ENCODE measurements around the gene HTR3A. TPM values are rescaled to one million over a fixed set of nuclear protein-coding genes. Genes with fewer than 3 reads are reported as not detected.

The HTR3A gene
- total and polyA plus RNA-seq, 9 of the 15 experiments (the other 6 are each of a cell fraction or from before 2014, with no cell fraction given), result not detected

- TF ChIP-seq, protein P1, sequence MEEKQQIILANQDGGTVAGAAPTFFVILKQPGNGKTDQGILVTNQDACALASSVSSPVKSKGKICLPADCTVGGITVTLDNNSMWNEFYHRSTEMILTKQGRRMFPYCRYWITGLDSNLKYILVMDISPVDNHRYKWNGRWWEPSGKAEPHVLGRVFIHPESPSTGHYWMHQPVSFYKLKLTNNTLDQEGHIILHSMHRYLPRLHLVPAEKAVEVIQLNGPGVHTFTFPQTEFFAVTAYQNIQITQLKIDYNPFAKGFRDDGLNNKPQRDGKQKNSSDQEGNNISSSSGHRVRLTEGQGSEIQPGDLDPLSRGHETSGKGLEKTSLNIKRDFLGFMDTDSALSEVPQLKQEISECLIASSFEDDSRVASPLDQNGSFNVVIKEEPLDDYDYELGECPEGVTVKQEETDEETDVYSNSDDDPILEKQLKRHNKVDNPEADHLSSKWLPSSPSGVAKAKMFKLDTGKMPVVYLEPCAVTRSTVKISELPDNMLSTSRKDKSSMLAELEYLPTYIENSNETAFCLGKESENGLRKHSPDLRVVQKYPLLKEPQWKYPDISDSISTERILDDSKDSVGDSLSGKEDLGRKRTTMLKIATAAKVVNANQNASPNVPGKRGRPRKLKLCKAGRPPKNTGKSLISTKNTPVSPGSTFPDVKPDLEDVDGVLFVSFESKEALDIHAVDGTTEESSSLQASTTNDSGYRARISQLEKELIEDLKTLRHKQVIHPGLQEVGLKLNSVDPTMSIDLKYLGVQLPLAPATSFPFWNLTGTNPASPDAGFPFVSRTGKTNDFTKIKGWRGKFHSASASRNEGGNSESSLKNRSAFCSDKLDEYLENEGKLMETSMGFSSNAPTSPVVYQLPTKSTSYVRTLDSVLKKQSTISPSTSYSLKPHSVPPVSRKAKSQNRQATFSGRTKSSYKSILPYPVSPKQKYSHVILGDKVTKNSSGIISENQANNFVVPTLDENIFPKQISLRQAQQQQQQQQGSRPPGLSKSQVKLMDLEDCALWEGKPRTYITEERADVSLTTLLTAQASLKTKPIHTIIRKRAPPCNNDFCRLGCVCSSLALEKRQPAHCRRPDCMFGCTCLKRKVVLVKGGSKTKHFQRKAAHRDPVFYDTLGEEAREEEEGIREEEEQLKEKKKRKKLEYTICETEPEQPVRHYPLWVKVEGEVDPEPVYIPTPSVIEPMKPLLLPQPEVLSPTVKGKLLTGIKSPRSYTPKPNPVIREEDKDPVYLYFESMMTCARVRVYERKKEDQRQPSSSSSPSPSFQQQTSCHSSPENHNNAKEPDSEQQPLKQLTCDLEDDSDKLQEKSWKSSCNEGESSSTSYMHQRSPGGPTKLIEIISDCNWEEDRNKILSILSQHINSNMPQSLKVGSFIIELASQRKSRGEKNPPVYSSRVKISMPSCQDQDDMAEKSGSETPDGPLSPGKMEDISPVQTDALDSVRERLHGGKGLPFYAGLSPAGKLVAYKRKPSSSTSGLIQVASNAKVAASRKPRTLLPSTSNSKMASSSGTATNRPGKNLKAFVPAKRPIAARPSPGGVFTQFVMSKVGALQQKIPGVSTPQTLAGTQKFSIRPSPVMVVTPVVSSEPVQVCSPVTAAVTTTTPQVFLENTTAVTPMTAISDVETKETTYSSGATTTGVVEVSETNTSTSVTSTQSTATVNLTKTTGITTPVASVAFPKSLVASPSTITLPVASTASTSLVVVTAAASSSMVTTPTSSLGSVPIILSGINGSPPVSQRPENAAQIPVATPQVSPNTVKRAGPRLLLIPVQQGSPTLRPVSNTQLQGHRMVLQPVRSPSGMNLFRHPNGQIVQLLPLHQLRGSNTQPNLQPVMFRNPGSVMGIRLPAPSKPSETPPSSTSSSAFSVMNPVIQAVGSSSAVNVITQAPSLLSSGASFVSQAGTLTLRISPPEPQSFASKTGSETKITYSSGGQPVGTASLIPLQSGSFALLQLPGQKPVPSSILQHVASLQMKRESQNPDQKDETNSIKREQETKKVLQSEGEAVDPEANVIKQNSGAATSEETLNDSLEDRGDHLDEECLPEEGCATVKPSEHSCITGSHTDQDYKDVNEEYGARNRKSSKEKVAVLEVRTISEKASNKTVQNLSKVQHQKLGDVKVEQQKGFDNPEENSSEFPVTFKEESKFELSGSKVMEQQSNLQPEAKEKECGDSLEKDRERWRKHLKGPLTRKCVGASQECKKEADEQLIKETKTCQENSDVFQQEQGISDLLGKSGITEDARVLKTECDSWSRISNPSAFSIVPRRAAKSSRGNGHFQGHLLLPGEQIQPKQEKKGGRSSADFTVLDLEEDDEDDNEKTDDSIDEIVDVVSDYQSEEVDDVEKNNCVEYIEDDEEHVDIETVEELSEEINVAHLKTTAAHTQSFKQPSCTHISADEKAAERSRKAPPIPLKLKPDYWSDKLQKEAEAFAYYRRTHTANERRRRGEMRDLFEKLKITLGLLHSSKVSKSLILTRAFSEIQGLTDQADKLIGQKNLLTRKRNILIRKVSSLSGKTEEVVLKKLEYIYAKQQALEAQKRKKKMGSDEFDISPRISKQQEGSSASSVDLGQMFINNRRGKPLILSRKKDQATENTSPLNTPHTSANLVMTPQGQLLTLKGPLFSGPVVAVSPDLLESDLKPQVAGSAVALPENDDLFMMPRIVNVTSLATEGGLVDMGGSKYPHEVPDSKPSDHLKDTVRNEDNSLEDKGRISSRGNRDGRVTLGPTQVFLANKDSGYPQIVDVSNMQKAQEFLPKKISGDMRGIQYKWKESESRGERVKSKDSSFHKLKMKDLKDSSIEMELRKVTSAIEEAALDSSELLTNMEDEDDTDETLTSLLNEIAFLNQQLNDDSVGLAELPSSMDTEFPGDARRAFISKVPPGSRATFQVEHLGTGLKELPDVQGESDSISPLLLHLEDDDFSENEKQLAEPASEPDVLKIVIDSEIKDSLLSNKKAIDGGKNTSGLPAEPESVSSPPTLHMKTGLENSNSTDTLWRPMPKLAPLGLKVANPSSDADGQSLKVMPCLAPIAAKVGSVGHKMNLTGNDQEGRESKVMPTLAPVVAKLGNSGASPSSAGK (IDR thresholded peaks at IDR 0.05), result no peak
- TF ChIP-seq SAP30 (IDR thresholded peaks at IDR 0.05; ENCODE audit: borderline replicate concordance, insufficient read depth, low read depth, low read length, poor library complexity, severe bottlenecking) (no peak), ARID2 (IDR thresholded peaks at IDR 0.05) (peak; percentile 63; the same call in 1 of the 2 replicates), SREBF2 (CRISPR knock-in tag; IDR thresholded peaks at IDR 0.05) (no peak), MXI1 (IDR thresholded peaks at IDR 0.05; ENCODE audit: low read depth, low read length) (no peak), ZNF830 (CRISPR knock-in tag; IDR thresholded peaks at IDR 0.05) (no peak), ZNF444 (CRISPR knock-in tag; IDR thresholded peaks at IDR 0.05) (no peak), ASH1L (IDR thresholded peaks at IDR 0.05; ENCODE audit: borderline replicate concordance, low read depth, partially characterized antibody) (no peak), ETV6 (IDR thresholded peaks at IDR 0.05; ENCODE audit: borderline replicate concordance in 1 of 2, low read depth in 2 of 2, low read length in 1 of 2) (no peak), ETV6 (CRISPR knock-in tag; IDR thresholded peaks at IDR 0.05; ENCODE audit: borderline replicate concordance) (no peak), IRF2 (CRISPR knock-in tag; IDR thresholded peaks at IDR 0.05) (no peak), TFAP4 (CRISPR knock-in tag; IDR thresholded peaks at IDR 0.05; ENCODE audit: borderline replicate concordance) (peak; percentile 67; the same call in 1 of the 2 replicates), EP300 (IDR thresholded peaks at IDR 0.05; ENCODE audit: low read length) (no peak)
- TF ChIP-seq, protein P2, sequence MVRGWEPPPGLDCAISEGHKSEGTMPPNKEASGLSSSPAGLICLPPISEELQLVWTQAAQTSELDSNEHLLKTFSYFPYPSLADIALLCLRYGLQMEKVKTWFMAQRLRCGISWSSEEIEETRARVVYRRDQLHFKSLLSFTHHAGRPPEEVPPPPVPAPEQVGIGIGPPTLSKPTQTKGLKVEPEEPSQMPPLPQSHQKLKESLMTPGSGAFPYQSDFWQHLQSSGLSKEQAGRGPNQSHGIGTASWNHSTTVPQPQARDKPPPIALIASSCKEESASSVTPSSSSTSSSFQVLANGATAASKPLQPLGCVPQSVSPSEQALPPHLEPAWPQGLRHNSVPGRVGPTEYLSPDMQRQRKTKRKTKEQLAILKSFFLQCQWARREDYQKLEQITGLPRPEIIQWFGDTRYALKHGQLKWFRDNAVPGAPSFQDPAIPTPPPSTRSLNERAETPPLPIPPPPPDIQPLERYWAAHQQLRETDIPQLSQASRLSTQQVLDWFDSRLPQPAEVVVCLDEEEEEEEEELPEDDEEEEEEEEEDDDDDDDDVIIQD (CRISPR knock-in tag; IDR thresholded peaks at IDR 0.05), result no peak
Observed at GRCh38 chr11:114036147-114036811, 61.4 kb downstream of the HTR3A start (continued).
